Measurements from ENCODE around the gene SET.

DNA sequence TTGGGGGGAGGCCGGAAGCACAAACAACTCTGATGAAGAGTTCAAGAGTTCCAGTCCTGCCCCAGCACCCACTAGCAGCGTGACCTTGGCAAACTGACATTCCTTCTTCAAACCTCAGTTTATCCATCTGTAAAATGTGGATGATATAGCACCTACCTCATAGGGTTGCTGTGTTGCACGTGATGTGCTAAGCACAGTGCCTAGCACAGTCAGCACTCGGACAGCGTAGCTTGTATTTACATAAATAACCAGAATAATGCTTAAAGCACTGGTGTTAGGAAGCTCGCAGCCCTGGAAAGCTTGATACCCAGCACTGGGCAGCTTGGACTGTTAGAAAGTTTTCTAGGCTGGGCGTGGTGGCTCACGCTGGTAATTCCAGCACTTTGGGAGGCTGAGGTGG is 18.4 kb downstream of the SET start:
- TF ChIP-seq, protein P1, sequence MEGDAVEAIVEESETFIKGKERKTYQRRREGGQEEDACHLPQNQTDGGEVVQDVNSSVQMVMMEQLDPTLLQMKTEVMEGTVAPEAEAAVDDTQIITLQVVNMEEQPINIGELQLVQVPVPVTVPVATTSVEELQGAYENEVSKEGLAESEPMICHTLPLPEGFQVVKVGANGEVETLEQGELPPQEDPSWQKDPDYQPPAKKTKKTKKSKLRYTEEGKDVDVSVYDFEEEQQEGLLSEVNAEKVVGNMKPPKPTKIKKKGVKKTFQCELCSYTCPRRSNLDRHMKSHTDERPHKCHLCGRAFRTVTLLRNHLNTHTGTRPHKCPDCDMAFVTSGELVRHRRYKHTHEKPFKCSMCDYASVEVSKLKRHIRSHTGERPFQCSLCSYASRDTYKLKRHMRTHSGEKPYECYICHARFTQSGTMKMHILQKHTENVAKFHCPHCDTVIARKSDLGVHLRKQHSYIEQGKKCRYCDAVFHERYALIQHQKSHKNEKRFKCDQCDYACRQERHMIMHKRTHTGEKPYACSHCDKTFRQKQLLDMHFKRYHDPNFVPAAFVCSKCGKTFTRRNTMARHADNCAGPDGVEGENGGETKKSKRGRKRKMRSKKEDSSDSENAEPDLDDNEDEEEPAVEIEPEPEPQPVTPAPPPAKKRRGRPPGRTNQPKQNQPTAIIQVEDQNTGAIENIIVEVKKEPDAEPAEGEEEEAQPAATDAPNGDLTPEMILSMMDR (IDR thresholded peaks at IDR 0.05; ENCODE audit: low read length): no peak
- no peak for TF ChIP-seq EZH2 (IDR thresholded peaks at IDR 0.05; ENCODE audit: borderline replicate concordance, low read length)

All from OCI-LY1 (cell line).